ENCODE results near the gene AGK.

GRCh38 chr7:141630621-141631020 is 79.4 kb downstream of the AGK start:
- TF ChIP-seq, protein P1, sequence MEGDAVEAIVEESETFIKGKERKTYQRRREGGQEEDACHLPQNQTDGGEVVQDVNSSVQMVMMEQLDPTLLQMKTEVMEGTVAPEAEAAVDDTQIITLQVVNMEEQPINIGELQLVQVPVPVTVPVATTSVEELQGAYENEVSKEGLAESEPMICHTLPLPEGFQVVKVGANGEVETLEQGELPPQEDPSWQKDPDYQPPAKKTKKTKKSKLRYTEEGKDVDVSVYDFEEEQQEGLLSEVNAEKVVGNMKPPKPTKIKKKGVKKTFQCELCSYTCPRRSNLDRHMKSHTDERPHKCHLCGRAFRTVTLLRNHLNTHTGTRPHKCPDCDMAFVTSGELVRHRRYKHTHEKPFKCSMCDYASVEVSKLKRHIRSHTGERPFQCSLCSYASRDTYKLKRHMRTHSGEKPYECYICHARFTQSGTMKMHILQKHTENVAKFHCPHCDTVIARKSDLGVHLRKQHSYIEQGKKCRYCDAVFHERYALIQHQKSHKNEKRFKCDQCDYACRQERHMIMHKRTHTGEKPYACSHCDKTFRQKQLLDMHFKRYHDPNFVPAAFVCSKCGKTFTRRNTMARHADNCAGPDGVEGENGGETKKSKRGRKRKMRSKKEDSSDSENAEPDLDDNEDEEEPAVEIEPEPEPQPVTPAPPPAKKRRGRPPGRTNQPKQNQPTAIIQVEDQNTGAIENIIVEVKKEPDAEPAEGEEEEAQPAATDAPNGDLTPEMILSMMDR (IDR thresholded peaks at IDR 0.05), result no peak
- no peak for TF ChIP-seq EP300 (IDR thresholded peaks at IDR 0.05)
- no peak for TF ChIP-seq POLR2A (IDR thresholded peaks at IDR 0.05)
